HG03354 (cell line): ENCODE measurements around the gene B9D2.

Experiments used
- ATAC-seq: cut with Tn5 transposase; IDR thresholded peaks from one replicate; pipeline ENCODE4 v1.9.1; 2021; ENCODE audit warnings: mild to moderate bottlenecking; ENCODE audit not compliant: unreplicated experiment, poor library complexity, severe bottlenecking

B9D2 gene

DNA sequence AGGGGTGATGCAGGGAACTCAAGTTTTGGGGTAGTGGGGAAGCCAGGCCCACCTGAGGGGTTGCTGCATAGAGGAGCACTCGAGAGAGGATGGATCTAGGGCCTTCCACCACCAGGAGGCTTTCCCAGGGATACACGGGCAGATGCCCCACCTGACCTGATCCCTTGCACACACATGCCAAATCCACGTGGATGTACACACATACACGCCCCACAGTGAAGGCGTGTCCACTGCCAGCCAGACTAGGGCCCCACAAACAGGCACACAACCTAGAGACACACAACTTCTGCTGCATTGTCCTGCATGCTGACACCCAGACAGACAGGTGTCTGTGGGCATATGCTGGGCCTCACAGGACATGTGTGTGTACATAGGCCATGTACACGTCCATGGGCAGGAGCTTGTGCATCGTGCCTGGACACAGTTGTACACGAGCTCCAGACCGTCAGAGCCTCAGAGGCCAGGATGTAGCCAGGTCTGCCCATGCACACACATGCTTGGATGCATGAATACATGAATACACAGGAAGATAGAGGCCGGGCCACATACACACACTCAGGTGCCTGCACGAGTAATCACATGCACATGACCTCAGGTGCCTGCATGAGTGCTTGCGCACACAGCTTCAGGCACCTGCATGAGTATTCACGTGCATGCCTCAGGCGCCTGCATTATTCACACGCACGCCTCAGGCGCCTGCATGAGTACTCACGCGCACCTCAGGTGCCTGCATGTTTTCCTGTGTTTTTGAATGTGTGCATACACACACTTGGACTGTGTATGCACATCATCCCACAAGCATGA lies 45.1 kb downstream of the B9D2 start:
- no peak for ATAC-seq

DNA sequence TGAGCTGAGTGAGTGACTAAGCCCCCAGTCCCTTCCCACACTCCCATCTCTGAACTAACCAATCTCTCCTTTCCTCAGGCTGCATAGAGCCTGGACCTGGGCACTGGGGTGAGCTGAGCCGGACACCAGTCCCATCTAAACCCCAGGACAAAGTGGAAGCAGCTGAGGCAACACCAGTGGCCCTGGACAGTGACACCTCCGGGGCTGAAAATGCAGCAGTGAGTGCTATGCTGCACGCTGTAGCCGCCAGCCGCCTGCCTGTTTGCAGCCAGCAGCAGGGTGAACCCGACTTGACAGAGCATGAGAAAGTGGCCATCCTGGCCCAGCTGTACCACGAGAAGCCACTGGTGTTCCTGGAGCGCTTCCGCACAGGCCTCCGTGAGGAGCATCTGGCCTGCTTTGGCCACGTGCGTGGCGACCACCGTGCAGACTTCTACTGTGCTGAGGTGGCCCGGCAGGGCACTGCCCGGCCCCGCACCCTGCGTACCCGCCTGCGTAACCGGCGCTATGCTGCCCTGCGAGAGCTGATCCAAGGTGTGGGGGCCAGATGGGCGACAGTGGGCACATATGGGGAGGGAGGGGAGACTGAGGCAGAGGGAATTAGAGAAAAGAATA lies 47.5 kb downstream of the B9D2 start:
- no peak for ATAC-seq

DNA sequence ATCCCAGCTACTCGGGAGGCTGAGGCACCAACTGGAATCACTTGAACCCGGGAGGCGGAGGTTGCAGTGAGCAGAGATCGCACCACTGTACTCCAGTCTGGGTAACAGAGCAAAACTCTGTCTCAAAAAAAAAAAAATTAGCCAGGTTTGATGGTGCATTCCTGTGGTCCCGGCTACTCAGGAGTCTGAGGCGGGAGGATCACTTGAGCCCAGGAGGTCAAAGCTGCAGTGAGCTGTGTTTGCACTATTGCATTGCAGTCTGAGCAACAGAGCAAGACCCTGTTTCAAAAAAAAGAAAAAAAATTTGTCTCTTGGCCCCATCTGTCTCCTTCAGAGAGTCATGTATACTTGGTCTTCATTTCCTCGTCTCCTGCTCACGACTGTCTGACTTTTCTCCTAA lies 52.3 kb downstream of the B9D2 start:
- ATAC-seq: no peak

DNA sequence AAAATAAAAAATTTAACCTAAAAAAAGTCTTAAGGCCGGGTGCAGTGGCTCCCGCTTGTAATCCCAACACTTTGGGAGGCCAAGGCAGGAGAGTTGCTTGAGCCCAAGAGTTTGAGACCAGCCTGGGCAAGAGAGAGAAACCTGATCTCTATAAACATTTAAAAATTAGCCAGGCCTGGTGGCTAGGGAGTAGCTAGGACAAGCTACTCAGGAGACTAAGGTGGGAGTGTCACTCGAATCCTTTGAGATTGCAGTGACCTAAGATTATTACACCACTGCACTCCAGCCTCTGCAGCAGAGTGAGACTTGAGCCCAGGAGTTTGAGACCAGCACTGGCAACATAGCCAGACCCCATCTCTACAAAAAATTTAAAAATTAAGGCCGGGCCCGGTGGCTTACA lies 52.9 kb downstream of the B9D2 start:
- no peak for ATAC-seq

DNA sequence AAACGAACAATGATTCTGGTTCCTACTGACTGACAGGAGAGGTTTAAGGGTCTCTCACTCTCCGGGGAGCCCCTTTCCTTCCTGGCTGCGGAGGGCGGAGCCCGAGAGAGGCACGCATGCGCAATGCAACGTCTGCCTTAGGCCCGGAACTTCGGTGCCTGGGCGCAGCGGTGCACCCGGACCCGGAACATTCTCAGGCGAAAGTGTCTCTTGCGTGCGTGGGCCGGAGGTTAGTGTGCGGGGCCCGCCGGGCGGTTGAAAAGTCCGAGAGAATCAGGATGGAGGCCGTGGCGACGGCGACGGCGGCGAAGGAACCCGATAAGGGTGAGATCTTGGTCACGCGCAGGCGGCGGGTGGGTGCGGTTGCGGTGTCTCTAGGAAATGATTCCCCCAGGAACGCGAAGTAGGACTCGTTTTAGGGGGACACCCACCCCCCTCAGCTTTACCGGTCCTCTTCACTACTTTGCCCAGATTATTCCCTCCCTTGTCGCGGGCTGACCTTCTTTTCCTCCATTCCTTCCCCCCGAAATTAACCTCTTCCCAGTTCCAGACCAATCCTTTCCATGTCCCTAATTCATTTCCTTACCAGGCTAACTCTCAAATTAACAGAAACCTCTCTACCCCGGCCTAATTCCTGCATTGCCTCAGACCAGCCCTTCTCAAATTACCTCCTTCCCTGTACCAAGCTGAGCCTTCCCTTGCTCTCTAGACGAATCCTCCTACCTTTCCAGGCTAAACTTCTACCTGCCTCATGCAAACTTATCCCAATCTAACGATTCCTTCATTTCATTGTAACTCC lies 53.7 kb downstream of the B9D2 start, which contains the start of gene CCDC97:
TSS of gene CCDC97 (plus strand) at position 140 of the 799 bp plus-strand sequence. CDS start at position 279, 139 bp downstream.
- ATAC-seq: peak; percentile 70

DNA sequence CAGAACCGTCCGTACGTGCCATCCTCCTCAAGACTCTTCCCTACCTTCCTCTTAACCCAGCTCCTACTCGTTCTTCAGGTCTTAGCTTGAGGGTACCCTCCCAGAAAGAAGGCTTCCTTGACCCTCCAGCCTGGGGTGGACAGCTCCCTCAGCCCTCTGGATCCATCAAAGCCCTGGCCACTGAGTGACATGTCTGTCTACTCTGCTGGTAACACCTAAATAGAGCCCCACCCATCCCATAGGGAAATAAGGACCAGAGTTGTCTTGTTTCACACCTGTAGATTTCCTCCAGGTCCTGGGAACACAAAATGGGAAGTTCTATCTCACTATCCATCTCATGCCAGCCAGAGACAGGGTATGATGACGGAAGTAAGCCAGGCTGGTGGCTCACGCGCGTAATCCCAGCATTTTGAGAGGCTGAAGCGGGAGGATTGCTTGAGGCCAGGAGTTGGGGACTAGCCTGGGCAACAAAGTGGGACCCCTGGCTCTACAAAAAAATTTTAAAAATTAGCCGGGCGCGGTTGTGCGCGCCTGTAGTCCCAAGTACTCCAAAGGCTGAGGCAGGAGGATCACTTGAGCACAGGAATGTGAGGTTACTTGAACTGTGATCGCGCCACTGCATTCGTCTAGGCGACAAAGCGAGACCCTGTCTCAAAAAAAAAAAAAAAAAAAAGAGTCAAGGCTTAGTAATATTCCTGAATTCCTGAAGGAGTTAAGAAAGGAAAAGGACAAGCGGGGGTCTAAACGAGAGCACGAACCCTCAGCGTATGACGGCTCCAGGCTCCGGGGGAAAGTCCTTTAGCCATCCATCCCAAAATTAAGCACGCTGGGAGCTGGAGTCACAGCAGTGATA lies 54.5 kb downstream of the B9D2 start:
- no peak for ATAC-seq

DNA sequence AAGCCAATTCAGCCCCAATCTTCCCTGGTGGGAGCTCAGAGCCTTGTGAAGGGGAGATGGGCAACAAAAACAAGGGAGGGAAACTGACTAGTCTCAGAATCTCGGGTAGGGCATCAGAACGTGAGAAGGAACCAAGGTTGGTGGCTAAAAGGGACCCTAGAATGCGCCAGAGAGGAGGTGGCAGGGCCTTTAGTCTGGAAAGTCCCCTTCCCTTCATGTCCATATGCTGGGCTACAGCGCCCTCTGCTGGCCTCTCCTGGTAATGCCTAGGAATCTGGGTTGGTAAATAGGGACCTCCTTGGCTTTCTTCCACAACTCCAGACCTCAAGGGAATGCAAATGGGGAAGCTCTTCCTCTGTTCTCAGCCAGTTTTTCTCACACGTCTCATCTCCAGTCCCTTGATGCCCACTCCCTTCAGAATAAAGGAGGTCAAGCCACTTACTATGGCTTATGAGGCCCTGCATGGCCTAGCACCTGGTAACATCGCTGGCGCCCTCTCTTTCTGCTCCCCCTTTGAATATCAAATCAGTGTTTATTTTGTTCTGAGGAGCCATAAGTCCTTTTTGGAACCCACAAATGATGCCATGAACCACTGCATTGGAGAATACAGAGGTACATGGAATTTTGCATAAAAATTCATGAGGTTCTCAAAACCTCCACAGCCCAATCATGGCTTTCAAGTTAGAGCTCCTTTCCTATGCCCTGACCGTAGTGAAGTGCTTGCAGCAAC lies 55.3 kb downstream of the B9D2 start:
- ATAC-seq: peak; percentile 38

DNA sequence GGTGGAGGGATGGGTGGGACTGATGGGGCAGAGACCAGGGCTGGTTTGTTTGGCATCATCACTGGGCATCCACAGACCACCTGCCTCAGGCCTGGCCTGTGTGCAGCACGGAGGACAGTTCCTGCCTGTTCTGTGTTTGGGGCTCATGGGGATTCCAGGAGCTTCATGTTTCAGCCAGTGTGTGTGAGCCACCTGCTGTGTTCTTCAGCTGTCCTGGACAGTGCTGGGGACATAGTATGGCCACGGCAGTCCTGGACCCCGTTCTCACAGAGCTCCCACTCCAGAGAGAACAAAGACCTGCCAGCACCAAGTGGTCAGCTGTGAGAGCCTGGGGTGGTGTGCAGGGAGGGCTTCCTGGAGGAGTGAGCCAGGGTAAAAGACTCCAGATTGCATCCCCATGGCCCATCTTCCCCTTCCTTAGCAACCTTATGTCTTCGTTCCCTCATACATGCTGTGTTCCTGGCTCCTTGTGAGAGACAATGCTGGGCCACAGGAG lies 55.9 kb downstream of the B9D2 start:
- ATAC-seq: peak; percentile 4

DNA sequence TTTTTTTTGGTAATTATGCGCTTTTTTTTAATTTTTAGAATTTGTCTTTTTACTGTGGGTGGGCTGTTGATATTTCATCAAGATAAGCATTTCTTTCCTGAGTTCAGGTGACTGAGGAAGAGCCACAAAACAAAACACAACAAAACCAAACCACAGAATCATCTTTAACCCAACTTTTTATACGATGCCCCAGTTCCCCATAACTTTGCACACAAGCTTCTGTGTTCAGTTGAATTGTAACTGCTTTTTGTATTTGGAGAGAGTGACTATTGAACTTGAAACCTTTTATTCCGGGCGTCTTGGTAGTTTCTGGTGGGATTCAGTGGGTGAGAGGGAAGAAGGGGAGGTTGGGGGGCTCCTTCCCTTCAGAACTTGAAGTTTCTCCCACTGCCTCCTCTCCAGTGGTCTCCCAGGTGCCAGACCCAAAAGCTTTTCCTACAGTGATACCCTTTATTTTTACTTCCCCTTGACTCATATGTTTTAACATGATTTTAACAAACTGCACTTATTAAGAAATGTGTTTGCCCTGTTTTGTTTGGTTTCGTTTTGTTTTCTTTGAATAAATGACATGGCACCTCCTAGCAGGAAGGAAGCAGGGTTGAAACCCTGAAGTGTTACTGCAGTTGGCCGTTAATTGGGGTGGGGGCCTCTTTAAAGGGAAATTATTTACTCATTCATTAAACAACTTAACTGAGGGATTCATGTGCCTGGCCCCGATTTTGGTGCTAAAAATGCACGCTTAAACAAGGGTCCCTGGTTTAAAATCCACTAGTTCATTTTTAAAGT lies 56.7 kb downstream of the B9D2 start:
- ATAC-seq: no peak

DNA sequence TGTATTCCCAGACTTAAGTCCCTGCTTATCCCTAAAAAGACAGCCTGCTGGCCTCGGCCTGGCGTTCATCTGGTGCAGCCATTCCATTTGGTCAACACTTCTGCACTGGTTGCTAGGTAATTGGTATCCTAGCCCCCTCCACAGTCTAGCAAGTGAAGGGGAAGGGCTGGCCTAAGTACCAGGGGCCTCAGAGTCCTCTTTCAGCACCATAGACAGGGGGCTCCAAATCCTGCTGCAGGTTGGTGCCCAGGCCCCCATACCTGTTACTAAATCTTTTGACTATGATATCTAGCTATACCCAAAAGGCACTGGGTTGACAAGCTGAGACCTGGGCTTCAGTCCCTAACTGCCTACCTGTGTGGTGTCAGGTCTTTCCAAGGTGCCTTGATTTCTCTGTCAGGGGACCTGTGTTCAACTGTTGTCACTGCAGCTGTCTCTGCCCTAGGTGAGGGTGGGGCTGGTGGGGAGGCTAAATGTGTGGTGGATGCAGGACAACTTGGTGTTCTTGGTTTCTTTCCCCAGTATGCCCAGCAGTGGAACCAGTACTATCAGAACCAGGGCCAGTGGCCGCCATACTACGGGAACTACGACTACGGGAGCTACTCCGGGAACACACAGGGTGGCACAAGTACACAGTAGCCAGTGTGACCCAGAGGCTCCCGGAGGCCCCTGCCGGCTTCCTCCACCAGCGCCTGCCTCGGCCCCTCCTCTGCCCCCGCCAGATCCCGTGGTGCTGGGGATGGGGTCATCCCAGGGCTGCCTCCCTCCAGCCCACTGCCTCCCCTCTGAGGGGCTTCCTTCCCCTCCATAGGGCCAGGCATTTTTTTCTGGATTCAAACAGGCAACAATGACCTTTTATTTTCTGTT lies 57.8 kb downstream of the B9D2 start:
- ATAC-seq: no peak

DNA sequence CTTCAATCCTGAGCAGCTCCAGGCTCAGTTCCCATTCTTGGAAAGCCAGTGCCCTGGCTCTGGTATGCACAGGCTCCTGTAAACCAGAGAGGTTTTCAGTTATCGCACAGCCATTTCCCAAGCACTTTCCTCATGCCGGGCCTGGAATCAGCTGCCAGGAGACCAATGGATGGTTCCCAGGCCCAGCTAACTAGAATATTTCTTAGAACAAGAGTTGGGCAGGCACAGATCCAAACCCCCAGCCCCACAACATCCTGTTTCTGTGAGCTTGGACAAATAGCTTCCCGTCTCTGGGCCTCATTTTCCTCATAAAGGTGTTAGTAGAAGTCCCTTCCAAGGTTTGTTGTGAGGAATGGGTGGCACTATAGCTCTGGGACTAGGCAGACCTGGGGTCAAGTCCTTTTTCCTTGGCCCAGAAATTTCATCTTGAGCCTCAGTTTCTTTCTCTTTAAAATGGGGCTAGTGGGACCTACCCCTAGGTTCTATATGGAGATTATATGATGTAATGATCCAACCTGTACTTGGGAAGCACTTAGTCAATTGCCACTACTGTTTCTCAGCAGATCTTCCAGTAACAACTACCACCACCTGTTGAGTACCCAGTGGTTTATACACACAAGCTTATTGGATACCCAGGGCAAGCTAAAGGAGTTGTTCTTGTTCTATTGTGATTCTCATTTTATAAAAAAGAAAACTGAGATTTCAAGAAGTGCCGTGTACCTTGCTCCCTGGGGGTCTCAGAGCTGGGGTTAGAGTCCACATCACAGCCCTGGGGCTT lies 59.1 kb downstream of the B9D2 start:
- ATAC-seq: no peak
